Measurements from ENCODE around the gene GRPEL1.

DNA sequence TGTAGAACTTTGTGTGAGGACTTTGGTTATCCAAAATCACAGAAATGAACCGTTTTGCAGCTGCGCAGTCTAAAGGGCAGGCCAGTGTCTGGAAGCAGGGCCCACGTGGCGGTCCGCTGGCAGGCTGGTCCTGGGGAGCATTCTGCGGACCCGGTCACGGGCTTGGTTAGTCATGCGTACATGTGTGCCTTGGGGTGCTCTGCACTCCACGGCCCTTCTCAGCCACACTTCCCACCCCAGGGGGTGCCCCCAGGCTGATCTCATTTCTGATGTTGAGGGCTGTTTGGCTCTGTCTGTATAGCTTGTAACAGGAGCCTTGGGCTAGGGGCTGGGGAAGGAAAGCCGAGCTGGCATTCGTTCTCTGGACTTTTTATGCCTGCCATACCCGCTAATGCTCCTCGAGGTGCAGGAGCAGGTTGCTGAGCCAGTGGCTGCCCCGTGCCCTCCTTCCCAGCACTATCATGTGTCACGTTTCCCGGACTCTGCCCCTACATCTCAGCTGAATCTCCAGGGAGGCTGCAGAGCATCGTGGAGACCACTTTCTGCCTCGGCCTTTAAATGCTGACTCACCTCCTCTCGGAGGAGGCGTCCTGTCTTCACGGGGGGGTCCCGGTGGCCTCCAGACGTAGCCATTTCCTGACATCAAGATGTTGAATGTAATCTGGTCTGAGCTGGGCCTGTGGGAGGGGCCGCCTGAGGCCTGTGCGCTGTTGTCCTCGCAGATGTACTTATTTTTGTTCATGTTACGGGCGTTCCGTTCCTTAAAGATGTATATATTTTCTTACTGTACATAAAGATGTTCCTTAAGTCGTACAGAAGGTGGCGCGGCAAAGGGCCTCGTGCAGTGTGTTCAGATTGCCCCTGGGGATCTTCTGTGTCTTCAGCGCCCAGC is 36.1 kb downstream of the GRPEL1 start:
- TF ChIP-seq CTCF (IDR thresholded peaks at IDR 0.05; ENCODE audit: poor library complexity) (no peak), EZH2 (IDR thresholded peaks at IDR 0.05; ENCODE audit: borderline replicate concordance) (no peak), EZH2phosphoT487 (IDR thresholded peaks at IDR 0.05; ENCODE audit: low read depth, severe bottlenecking, unreplicated experiment) (no peak)

Measured in hepatocyte (in vitro differentiated cells).